DND-41 (cell line): ENCODE results near the gene ADCY1.
A peak's percentile ranks its signal among the peaks of the same experiment; 100 is the strongest.

Source experiments
- CTCF ChIP-seq: IDR thresholded peaks from 2 replicates; pipeline ENCODE4 v1.5.1; 2012; ENCODE audit warnings: borderline replicate concordance, low read length, moderate library complexity, mild to moderate bottlenecking; ENCODE audit not compliant: poor library complexity, severe bottlenecking; ENCODE audit errors: extremely low read depth
- EZH2 ChIP-seq: IDR thresholded peaks from 3 replicates; pipeline ENCODE4 v1.6.1; 2012; ENCODE audit warnings: borderline replicate concordance, low read depth, mild to moderate bottlenecking, moderate library complexity, low read length, inconsistent platforms; ENCODE audit not compliant: severe bottlenecking

GRCh38 chr7:45580053-45580872, 6.1 kb downstream of the ADCY1 start:
- TF ChIP-seq CTCF (peak; percentile 43), EZH2 (no peak)
